Measurements from ENCODE around the gene GPR143. TPM values are rescaled to one million over a fixed set of nuclear protein-coding genes. Genes with fewer than 3 reads are reported as not detected.

Gene GPR143
- total and polyA plus RNA-seq, 2 of the 4 experiments (the other 2 are of a cell fraction): 0.07 TPM; not detected in 1

DNA sequence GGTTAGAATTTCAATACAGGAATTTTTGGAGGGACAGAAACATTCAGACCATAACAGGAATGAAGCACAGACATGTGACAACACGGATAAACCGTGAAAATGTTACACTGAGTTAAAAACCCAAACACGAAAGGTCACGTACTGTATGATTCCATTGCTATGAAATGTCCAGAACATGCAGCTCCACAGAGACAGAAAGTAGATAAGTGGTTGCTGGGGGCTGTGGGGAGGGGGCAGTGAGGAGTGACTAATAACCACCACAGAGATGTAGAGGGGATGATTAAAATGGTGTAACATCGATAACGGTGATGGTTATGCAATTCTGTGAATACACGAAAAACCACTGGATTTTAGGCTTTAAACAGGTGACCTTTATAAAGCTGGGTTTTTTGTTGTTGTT lies 8.3 kb downstream of the GPR143 start:
- CTCF ChIA-PET: no interaction called here

More for the DNA sequence above, 8.3 kb downstream of the GPR143 start:
- Histone ChIP-seq H2BK15ac (ENCODE audit: low read depth, low read length) (no peak overlapping the region), H2BK120ac (ENCODE audit: low read depth, low read length) (no peak overlapping the region), H3K4me3 (ENCODE audit: insufficient read depth, low read depth, low read length) (no peak overlapping the region), H4K8ac (ENCODE audit: low read depth in 2 of 2, low read length in 2 of 2) (no peak overlapping the region), H3K36me3 (ENCODE audit: control insufficient read depth, insufficient read depth, low read length) (no peaks in the 10 kb centered on the region), H2BK20ac (ENCODE audit: low read depth, low read length) (no peak overlapping the region), H4K5ac (ENCODE audit: low read depth, low read length) (no peak overlapping the region), H3K4me1 (ENCODE audit: control insufficient read depth, insufficient read depth, low read length) (no peaks in the 10 kb centered on the region), H3K4ac (ENCODE audit: low read depth, low read length) (no peak overlapping the region), H3K9me1 (ENCODE audit: insufficient read depth, low read length) (no peaks in the 10 kb centered on the region), H2AK5ac (ENCODE audit: low read depth, low read length) (no peak overlapping the region), H3K4me2 (ENCODE audit: low read depth, low read length) (no peak overlapping the region), H4K20me1 (ENCODE audit: insufficient read depth, low read length) (no peaks in the 10 kb centered on the region), H3K18ac (ENCODE audit: low read depth, low read length) (no peak overlapping the region), H3K9me3 (ENCODE audit: control insufficient read depth, insufficient read depth, low read length) (peaks cover 3% of the 10 kb centered on the region; the same call in 1 of the 2 replicates), H3K79me1 (ENCODE audit: low read depth in 1 of 2, low read length in 2 of 2) (no peaks in the 10 kb centered on the region), H3K27me3 (ENCODE audit: control insufficient read depth, insufficient read depth, low read length) (peaks cover 4% of the 10 kb centered on the region; the same call in 1 of the 2 replicates), H2BK5ac (ENCODE audit: low read depth, low read length, poor library complexity, severe bottlenecking) (no peak overlapping the region), H3K23ac (ENCODE audit: low read depth, low read length) (no peak overlapping the region), H2AK9ac (replicated peaks; ENCODE audit: low read depth, low read length, poor library complexity) (no peak overlapping the region), H4K91ac (ENCODE audit: insufficient read depth, low read depth, low read length) (no peak overlapping the region), H3K14ac (replicated peaks; ENCODE audit: low read depth, low read length) (no peak overlapping the region), H3K56ac (ENCODE audit: extremely low read depth, insufficient read depth, low read length) (no peak overlapping the region), H2AFZ (replicated peaks; ENCODE audit: low read length, poor library complexity) (no peak overlapping the region), H3K9ac (ENCODE audit: low read depth, low read length) (no peak overlapping the region), H3K27ac (ENCODE audit: insufficient read depth, low read length) (no peak overlapping the region)
- DNase-seq (no peak), ATAC-seq (ENCODE audit: low read depth) (no peak)
- dilution Hi-C loops (cut with HindIII; ENCODE audit: low sequenced_read_pairs, unreplicated experiment) (no loop called here), intact Hi-C loops (cut with micrococcal nuclease) (no loop called here), in situ Hi-C loops (cut with MboI; ENCODE audit: low sequenced_read_pairs) (no loop called here)
- TF ChIP-seq RCOR1 (IDR thresholded peaks at IDR 0.05; ENCODE audit: insufficient replicate concordance, low read length) (no peak), MAZ (IDR thresholded peaks at IDR 0.05; ENCODE audit: borderline replicate concordance, low read depth, low read length) (no peak), SMC3 (IDR thresholded peaks at IDR 0.05; ENCODE audit: low read depth, low read length) (no peak), FOS (IDR thresholded peaks at IDR 0.05; ENCODE audit: low read depth, low read length) (no peak), CEBPB (IDR thresholded peaks at IDR 0.05; ENCODE audit: low read depth, low read length) (no peak), MAFK (IDR thresholded peaks at IDR 0.05; ENCODE audit: low read depth, low read length) (no peak), NFE2L2 (IDR thresholded peaks at IDR 0.05; ENCODE audit: low read depth, low read length) (no peak), POLR2A (IDR thresholded peaks at IDR 0.05; ENCODE audit: low read depth, low read length) (no peak), RFX5 (IDR thresholded peaks at IDR 0.05; ENCODE audit: low read depth, low read length) (no peak), MXI1 (IDR thresholded peaks at IDR 0.05; ENCODE audit: borderline replicate concordance, low read depth, low read length) (no peak), BHLHE40 (IDR thresholded peaks at IDR 0.05; ENCODE audit: low read depth, low read length) (no peak)
- TF ChIP-seq, protein P1, sequence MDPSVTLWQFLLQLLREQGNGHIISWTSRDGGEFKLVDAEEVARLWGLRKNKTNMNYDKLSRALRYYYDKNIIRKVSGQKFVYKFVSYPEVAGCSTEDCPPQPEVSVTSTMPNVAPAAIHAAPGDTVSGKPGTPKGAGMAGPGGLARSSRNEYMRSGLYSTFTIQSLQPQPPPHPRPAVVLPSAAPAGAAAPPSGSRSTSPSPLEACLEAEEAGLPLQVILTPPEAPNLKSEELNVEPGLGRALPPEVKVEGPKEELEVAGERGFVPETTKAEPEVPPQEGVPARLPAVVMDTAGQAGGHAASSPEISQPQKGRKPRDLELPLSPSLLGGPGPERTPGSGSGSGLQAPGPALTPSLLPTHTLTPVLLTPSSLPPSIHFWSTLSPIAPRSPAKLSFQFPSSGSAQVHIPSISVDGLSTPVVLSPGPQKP (IDR thresholded peaks at IDR 0.05; ENCODE audit: borderline replicate concordance, low read depth, low read length): no peak
- WGBS, 2 experiments (ENCODE audit: extremely low coverage in 2 of 2, insufficient read length in 1 of 2): 74% methylated on average over 3 of the region's 7 CpGs; no CpG with 5 or more reads in 1 of the 2 experiments
- BruUV-seq (replicated peaks): no TSS peak
- POLR2A ChIA-PET (ENCODE audit: unreplicated experiment): no interaction called here
